HG02973 (cell line): ENCODE data around the gene CYP8B1.

Experiments used
- ATAC-seq: cut with Tn5 transposase; IDR thresholded peaks from one replicate; pipeline ENCODE4 v1.9.1; 2021; ENCODE audit warnings: moderate library complexity; ENCODE audit not compliant: unreplicated experiment

The CYP8B1 gene

DNA sequence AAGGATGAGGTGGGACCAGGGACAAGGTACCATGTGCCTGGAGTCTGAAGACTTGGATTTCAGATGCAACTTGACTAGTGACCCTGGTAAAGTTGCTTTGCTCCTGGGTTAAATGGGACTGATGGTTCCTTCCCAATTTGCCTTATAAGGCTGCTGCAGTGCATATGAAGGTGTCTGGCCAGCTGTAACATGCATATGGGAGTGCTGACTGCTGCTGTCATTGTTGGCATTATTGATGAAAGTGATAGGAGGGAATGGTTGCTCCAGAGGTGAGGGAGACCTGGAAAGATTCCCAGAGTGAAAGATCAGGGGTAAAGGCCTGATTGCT, 20.5 kb downstream of the CYP8B1 start:
- ATAC-seq: no peak

- ATAC-seq: no peak
These were observed 21.9 kb downstream of the CYP8B1 start for GRCh38 chr3:42853739-42854302.

DNA sequence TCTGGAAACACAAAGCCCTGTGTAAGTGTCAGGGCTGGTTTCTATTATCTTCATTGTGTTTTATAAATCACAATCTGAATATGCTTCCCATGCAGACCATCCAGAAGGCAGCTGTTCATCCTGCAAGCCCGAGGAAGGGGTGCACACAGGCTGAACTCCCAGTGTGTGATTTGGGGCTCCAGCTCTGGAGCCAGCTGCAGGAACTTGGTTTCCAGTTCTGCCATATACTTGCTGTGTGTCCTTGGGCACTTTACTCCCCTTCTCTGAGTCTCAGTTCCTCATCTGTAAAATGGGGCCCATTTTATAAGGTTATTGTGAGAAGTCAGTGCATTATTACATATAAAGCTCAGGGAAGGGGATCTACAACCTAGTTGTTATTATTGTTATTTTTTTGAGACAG, 22.6 kb downstream of the CYP8B1 start:
- no peak for ATAC-seq

GRCh38 chr3:42852441-42852840, 23.2 kb downstream of the CYP8B1 start:
- no peak for ATAC-seq

DNA sequence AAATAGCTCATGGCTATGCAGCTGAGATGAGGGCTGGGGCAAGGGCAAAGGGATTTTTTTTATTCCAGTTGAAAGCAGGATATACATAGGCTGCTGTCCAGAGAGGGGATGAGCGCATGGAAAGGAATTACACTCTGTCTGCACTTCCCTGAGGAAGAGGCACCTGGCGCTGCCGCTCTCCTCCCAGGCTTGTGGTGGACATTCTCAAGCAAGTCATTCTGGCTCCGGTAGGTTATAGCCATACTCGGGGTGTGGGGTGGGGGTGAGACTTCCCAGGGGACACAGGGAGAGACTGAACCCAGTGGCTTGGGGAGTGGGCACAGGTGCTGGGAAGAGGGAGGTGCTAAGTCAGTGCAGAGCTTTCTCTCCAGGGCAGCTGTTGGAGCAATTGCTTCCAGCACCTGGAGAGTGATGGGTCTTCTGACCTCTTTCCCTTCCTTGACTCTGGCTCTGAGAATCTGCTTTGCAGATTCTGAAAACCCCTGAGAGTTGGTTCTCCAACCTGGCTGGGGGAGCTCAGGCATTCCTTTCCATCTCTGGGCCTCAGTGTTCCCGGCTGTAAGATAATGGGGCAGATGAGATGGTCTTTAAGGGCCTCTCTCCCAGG, 24.3 kb downstream of the CYP8B1 start:
- ATAC-seq: no peak

DNA sequence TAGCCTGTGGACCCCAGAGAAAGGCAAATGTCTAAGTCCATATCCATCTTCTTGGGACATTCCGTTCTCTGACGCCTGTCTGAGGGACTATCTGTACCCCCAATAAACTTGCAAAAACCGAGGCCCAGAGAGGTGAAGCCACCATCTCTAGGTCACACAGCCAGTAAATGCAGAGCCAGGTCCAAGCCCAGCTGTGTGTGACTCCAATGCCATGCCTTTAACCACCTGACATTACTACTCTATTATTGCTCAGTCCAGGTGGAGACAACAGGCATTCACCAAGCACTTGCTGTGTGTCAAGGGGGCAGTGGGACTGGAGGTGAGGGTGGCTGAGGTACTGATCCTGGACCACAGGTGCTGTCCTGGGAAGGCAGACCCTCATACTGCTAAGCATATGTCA, 25.4 kb downstream of the CYP8B1 start:
- no peak for ATAC-seq

- no peak for ATAC-seq
These were observed 26.7 kb downstream of the CYP8B1 start for GRCh38 chr3:42849017-42849416.

DNA sequence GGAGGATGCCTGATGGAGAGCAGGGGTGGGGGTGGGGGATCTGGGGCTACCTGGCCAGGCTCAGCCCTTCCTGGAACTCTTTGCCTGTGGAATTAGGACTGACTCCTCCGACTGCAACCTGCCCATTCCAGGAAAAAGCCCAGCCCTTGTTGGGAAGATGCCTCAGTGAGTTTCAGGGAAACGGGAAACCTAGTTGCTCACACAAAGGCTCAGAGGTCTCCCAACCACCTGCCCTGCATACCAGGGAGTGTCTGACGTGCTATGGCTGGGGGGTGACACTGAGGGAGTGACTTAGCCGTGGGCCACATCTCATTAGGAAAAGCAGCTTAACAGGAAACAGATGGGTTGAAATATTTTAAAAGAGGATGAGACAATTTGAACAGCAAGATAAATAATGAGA, 27.9 kb downstream of the CYP8B1 start:
- ATAC-seq: no peak

DNA sequence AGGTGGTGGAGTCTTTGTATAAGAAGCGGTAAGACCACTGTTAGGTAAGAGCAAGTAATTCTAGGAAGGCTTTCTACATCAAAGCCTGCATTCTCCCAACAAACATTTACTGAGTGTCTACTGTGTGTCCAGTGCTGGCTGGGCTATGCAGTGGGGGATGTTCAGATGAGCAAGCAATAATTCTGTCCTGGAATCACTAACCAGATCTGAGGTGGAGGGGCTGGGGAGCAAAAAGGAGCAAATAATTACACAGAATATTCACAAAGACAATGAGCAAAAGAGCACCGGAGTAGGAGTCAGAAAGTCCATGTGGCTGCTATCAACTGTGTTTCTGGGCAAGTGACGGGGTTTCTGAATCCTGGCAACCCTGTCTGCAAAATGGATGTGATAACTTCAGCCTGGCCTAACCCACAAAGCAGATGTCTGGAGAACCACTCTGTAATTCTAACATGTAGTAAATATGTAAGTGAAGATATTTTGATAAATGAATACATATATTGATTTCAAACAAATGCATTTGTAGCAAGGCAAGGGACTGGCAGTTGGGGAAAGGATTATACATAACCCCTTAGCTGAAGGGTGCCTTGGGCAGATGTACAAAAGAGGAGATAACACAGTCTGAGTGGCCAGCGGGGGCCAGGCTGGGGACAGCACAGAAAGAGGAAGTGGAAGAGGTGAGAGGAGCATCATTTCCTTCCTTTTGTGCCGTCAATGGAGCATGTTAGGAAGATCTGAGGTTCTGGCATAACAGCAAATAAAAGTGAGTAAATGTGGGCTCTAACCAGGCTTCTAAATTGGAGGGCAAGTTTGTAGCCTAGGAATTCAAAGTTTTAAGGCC, 28.8 kb downstream of the CYP8B1 start:
- no peak for ATAC-seq

DNA sequence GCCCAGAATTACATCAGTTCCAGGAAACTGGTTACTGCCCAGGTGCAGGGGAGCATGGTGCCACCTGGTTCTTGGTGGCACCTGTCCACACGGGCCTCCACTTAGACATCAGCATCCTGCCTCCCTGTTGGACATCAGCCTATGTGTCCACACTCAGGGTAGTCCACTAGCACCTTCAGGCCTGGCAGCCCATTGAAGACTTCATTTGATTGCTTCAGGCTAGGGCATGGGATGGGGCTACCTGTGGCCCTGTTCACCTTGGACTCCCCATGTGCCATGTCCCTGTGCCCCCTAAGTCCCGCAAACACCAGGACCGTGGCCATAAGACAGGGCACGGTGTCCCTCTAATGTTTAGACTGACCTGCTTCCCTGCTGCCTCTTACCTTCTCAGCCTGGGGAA, 30.9 kb downstream of the CYP8B1 start:
- ATAC-seq: no peak

DNA sequence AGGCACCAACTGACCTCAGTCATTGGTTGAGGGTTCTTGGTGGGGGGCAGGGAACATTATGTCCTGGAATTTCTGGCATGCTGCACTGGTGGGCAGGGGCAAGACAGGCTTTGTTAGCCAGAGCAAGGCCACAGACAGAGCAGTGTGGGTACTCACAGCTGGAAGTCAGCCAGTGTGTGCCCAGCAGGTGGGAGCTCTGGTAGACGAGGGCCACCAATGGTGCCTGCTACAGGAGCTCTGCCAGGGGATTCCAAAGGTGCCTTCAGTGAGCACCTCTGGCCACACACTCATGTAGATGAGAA, 31.3 kb downstream of the CYP8B1 start:
- ATAC-seq: no peak

- ATAC-seq: no peak
These were observed 31.8 kb downstream of the CYP8B1 start for GRCh38 chr3:42843713-42844411.

DNA sequence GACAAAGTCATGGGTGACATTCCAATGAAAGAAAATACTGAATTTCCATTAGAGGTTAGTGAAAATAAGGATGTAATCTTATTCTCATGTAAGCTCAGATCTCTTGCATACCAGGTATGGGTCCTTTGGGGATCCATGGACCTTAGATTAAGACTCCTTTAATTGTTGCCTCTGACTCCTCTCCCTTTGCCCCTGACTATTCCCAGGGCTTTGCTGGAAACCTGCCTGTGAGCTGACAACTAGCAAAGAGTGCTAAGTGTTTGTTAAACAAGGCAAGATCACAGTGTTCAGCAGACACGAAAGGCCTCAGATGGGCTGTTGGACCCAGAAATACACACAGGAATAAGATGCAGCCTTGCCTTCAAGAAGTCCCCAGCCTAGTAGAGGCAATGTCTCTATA, 34.3 kb downstream of the CYP8B1 start:
- ATAC-seq: no peak

- ATAC-seq: peak; percentile 98
These were observed 36.1 kb downstream of the CYP8B1 start for GRCh38 chr3:42839616-42840015.

GRCh38 chr3:42838571-42838970, 37.1 kb downstream of the CYP8B1 start:
- no peak for ATAC-seq

- no peak for ATAC-seq
These were observed 39.2 kb downstream of the CYP8B1 start for GRCh38 chr3:42836150-42837123.

DNA sequence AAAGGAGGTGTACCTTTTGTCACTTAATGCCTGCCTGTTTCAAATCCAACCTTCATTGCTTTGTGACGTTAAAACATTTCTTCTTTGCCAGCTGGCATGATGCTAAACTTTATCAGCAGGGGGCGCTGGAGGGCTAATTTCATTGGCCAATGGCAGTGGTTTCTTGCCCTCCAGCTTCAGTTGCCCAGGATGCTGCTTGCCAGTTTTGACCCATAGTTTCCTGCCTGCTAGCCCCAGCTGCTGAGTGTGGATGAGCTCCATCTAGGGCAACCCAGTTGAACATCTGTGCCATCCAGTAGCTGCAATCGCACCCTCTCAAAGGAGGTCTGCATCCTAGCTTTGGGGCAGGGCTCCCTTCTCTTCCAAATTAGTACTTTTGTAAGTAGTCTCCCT, 44.4 kb downstream of the CYP8B1 start:
- peak; percentile 43 for ATAC-seq

GRCh38 chr3:42830437-42831320, 45.0 kb downstream of the CYP8B1 start:
- no peak for ATAC-seq

- ATAC-seq: no peak
These were observed 45.8 kb downstream of the CYP8B1 start for GRCh38 chr3:42829628-42830436.
